ENCODE measurements around the gene CGB2. TPM values are rescaled to one million over a fixed set of nuclear protein-coding genes. Genes with fewer than 3 reads are reported as not detected.
A peak's percentile ranks its signal among the peaks of the same experiment; 100 is the strongest.

Gene CGB2
- total RNA-seq, 1 donor = not detected

DNA sequence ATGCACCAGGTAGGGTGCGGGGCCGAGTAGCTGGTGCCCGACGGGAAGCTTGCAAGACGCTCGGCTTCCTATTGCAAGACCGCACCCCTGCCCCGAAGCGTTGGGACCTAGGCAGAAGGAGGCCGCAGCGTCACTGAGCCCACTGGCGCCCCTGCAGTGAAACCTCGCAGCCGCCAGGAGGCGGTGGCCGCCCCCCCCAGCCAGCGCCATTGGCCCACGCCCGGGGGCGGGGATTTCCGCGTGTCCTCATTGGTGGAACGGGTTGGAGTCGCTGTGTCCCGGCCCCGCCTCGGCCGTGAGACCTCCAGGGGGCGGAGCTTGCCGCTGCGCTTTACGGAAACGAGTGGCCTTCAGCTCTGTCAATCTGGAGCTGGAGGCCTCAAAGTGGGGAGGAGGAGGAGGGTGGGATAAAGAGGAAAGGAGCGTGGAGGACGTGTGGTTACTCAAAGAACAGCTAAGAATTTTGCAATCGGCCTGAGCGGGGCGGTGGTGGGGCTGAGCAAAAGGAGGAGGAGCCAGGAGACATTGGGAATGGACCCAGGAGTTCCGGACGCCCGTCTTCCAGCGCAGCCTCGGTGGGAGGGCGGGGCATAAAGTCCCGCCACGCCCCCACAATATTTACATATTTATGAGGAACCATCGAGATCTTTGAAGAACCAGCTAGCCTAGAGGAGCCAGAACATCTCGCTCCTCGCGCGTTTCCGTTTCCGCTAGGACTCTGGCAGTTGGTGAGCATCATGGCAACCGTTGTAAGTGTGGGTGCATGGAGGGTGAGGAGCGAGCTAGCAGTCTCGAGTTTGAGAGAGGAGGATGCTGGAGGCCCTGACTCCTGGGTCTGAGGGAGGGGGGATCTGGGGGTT is 38.3 kb upstream of the CGB2 start, which contains the start of the genes GYS1 and RUVBL2:
Gene GYS1 (minus strand): TSS at position 135 of the 860 bp plus-strand sequence. CDS start 197 bp downstream, outside the sequence.
Gene RUVBL2 (plus strand): TSS at position 713 of the 860 bp plus-strand sequence. CDS start 25 bp downstream, at position 738.
- H3K27me3 ChIP-seq (ENCODE audit: insufficient read depth, low read length) = no peaks in the 10 kb centered on the region
- peak; percentile 98 for DNase-seq (ENCODE audit: insufficient read length, low spot score, missing footprints)
- H3K9me3 ChIP-seq (ENCODE audit: low read depth, low read length) = no peaks in the 10 kb centered on the region
- peak within 1 kb of the TSS; percentile 85 for H3K27ac ChIP-seq (ENCODE audit: low read depth, low read length)
- peaks cover 6% of the 10 kb centered on the region for H3K36me3 ChIP-seq (ENCODE audit: insufficient read depth, low read length)
- peak within 1 kb of the TSS; percentile 89 for H3K4me3 ChIP-seq (ENCODE audit: insufficient read depth, low read length)
- H3K4me2 ChIP-seq (ENCODE audit: insufficient read depth, low read length) = peak within 1 kb of the TSS; percentile 99
- H2AFZ ChIP-seq (ENCODE audit: low read length) = peak within 1 kb of the TSS; percentile 82
- TF ChIP-seq CTCF (IDR thresholded peaks at IDR 0.05; ENCODE audit: extremely low read depth, low read depth, low read length) = peak; percentile 82
- peaks cover 29% of the 10 kb centered on the region for H3K4me1 ChIP-seq (ENCODE audit: insufficient read depth, low read length)
- H3K79me2 ChIP-seq (ENCODE audit: insufficient read depth, low read length) = peaks cover 80% of the 10 kb centered on the region
- H4K20me1 ChIP-seq (ENCODE audit: insufficient read depth, low read length) = peaks cover 20% of the 10 kb centered on the region

GRCh38 chr19:48994035-48994386 is 37.7 kb upstream of the CGB2 start:
- H3K4me1 ChIP-seq (ENCODE audit: insufficient read depth, low read length) = peaks cover 29% of the 10 kb centered on the region
- no peak for TF ChIP-seq CTCF (IDR thresholded peaks at IDR 0.05; ENCODE audit: extremely low read depth, low read depth, low read length)
- peak overlapping the region; percentile 81 for H2AFZ ChIP-seq (ENCODE audit: low read length)
- H3K79me2 ChIP-seq (ENCODE audit: insufficient read depth, low read length) = peaks cover 83% of the 10 kb centered on the region
- DNase-seq (ENCODE audit: insufficient read length, low spot score, missing footprints) = peak; percentile 17
- H3K4me3 ChIP-seq (ENCODE audit: insufficient read depth, low read length) = peak overlapping the region; percentile 89
- no peaks in the 10 kb centered on the region for H3K27me3 ChIP-seq (ENCODE audit: insufficient read depth, low read length)
- H4K20me1 ChIP-seq (ENCODE audit: insufficient read depth, low read length) = peaks cover 22% of the 10 kb centered on the region
- no peaks in the 10 kb centered on the region for H3K9me3 ChIP-seq (ENCODE audit: low read depth, low read length)
- H3K27ac ChIP-seq (ENCODE audit: low read depth, low read length) = peak overlapping the region; percentile 74
- H3K36me3 ChIP-seq (ENCODE audit: insufficient read depth, low read length) = no peaks in the 10 kb centered on the region
- peak overlapping the region; percentile 99 for H3K4me2 ChIP-seq (ENCODE audit: insufficient read depth, low read length)

GRCh38 chr19:48997972-48998371 is 33.7 kb upstream of the CGB2 start:
- H3K36me3 ChIP-seq (ENCODE audit: insufficient read depth, low read length) = peaks cover 12% of the 10 kb centered on the region
- no peak overlapping the region for H2AFZ ChIP-seq (ENCODE audit: low read length)
- peaks cover 13% of the 10 kb centered on the region for H3K4me1 ChIP-seq (ENCODE audit: insufficient read depth, low read length)
- peak; percentile 93 for DNase-seq (ENCODE audit: insufficient read length, low spot score, missing footprints)
- no peak overlapping the region for H3K4me3 ChIP-seq (ENCODE audit: insufficient read depth, low read length)
- no peak overlapping the region for H3K27ac ChIP-seq (ENCODE audit: low read depth, low read length)
- H4K20me1 ChIP-seq (ENCODE audit: insufficient read depth, low read length) = peaks cover 20% of the 10 kb centered on the region
- peaks cover 62% of the 10 kb centered on the region for H3K79me2 ChIP-seq (ENCODE audit: insufficient read depth, low read length)
- no peak overlapping the region for H3K4me2 ChIP-seq (ENCODE audit: insufficient read depth, low read length)
- no peaks in the 10 kb centered on the region for H3K9me3 ChIP-seq (ENCODE audit: low read depth, low read length)
- peak; percentile 72 for TF ChIP-seq CTCF (IDR thresholded peaks at IDR 0.05; ENCODE audit: extremely low read depth, low read depth, low read length)
- no peaks in the 10 kb centered on the region for H3K27me3 ChIP-seq (ENCODE audit: insufficient read depth, low read length)

Measured in osteoblast (primary cell).